ENCODE results near the gene MAGEA11. TPM values are rescaled to one million over a fixed set of nuclear protein-coding genes. Genes with fewer than 3 reads are reported as not detected.
"Not testable (repeated sequence)": the region's sequence is repeated elsewhere in the genome, so short reads cannot be mapped to it uniquely, and the experiment has no call there.

Gene MAGEA11
- polyA plus RNA-seq, 1 experiment: not detected

DNA sequence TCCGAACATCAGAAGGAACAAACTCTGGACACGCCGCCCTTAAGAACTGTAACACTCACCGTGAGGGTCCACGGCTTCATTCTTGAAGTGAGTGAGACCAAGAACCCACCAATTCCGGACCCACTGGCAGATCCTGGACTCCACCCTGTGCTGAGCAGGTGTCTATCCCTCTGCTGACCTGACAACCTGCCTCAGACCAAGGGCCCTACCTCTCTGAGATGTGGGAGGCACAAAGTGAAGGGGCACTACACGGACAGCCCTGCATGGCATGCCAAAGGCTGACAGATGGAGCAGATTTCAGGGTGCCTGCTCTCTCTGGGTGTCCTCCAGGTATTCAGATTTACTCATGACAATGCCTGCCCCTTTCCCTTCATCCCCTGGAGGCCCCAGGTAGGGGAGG, 48.0 kb downstream of the MAGEA11 start:
- CTCF ChIA-PET: no interaction called here
- DNase-seq (ENCODE audit: low read depth): no peak
- TF ChIP-seq, protein P1, sequence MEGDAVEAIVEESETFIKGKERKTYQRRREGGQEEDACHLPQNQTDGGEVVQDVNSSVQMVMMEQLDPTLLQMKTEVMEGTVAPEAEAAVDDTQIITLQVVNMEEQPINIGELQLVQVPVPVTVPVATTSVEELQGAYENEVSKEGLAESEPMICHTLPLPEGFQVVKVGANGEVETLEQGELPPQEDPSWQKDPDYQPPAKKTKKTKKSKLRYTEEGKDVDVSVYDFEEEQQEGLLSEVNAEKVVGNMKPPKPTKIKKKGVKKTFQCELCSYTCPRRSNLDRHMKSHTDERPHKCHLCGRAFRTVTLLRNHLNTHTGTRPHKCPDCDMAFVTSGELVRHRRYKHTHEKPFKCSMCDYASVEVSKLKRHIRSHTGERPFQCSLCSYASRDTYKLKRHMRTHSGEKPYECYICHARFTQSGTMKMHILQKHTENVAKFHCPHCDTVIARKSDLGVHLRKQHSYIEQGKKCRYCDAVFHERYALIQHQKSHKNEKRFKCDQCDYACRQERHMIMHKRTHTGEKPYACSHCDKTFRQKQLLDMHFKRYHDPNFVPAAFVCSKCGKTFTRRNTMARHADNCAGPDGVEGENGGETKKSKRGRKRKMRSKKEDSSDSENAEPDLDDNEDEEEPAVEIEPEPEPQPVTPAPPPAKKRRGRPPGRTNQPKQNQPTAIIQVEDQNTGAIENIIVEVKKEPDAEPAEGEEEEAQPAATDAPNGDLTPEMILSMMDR (IDR thresholded peaks at IDR 0.05; ENCODE audit: insufficient read depth, low read depth, low read length): no peak
- H3K4me3 ChIP-seq (ENCODE audit: low read depth, low read length): no peak overlapping the region
- POLR2A ChIA-PET: no interaction called here
- H3K27me3 ChIP-seq (ENCODE audit: control insufficient read depth, insufficient read depth, low read length): no peaks in the 10 kb centered on the region
- no peaks in the 10 kb centered on the region for H3K36me3 ChIP-seq (ENCODE audit: control insufficient read depth, insufficient read depth, low read length)

DNA sequence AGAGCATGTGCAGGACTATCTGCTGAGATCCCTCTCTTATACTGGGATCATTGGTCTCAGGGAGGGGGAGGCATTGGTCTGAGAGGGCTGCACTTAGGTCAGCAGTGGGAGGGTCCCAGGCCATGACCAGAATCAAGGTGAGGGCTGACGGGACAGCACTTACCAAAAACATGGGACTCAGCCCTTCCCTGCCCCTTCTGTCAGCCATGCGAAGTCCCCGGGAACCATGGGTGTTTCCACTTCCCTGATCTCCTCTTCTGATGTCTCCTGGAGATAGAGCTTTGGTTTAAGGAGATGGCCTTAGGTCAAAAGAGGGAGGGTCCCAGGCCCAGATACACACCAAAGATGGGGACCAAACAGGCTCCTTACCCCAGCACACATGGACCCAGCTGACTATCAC, 49.1 kb downstream of the MAGEA11 start:
- TF ChIP-seq, protein P1 (IDR thresholded peaks at IDR 0.05; ENCODE audit: insufficient read depth, low read depth, low read length): no peak
- Histone ChIP-seq H3K36me3 (ENCODE audit: control insufficient read depth, insufficient read depth, low read length) (no peaks in the 10 kb centered on the region), H3K4me3 (ENCODE audit: low read depth, low read length) (no peak overlapping the region), H3K27me3 (ENCODE audit: control insufficient read depth, insufficient read depth, low read length) (no peaks in the 10 kb centered on the region)
- POLR2A ChIA-PET: no interaction called here
- CTCF ChIA-PET: no interaction called here
- DNase-seq (ENCODE audit: low read depth): no peak

DNA sequence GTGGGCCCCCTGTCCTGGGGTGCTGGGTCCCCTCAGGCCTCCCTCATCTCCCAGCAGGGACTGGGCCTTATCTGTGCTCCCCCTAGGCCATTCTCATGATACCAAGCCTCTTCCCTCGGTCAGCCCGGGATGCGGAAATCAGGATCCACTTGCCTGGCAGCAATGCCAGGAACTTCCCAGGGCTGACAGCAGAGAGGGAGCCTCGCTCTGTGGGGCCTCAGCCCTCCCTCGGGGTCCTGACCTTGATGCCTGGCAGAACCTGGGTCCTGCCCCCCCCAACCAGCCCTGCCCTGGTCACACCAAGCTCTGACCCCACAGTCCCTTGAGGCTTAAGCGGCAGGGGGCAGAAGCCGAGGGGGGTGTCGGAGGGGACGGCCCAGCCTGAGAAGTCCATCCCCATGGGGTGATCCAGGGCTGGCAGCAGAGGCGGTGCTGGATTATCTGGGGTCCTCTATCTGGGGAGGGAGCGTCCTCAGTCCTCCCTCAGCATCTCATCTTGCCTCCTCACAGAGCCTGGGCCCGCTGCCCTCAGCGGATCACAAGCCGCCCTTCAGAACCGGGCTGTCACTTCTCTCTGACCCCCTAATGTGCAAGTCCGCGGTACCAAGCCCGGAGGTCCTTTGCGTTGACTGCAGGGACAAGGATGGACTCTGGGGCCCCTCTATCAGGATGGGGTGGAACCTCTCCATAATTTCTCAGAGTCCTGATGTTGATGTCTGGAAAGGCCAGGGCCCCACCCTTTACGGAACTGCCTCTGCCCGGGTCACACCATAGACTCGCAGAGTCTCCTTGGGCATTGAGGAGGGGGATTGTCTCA, 50.2 kb downstream of the MAGEA11 start:
- H3K27me3 ChIP-seq (ENCODE audit: control insufficient read depth, insufficient read depth, low read length); DNase-seq (ENCODE audit: low read depth); CTCF ChIA-PET; H3K4me3 ChIP-seq (ENCODE audit: low read depth, low read length); H3K36me3 ChIP-seq (ENCODE audit: control insufficient read depth, insufficient read depth, low read length); POLR2A ChIA-PET: not testable (repeated sequence)

DNA sequence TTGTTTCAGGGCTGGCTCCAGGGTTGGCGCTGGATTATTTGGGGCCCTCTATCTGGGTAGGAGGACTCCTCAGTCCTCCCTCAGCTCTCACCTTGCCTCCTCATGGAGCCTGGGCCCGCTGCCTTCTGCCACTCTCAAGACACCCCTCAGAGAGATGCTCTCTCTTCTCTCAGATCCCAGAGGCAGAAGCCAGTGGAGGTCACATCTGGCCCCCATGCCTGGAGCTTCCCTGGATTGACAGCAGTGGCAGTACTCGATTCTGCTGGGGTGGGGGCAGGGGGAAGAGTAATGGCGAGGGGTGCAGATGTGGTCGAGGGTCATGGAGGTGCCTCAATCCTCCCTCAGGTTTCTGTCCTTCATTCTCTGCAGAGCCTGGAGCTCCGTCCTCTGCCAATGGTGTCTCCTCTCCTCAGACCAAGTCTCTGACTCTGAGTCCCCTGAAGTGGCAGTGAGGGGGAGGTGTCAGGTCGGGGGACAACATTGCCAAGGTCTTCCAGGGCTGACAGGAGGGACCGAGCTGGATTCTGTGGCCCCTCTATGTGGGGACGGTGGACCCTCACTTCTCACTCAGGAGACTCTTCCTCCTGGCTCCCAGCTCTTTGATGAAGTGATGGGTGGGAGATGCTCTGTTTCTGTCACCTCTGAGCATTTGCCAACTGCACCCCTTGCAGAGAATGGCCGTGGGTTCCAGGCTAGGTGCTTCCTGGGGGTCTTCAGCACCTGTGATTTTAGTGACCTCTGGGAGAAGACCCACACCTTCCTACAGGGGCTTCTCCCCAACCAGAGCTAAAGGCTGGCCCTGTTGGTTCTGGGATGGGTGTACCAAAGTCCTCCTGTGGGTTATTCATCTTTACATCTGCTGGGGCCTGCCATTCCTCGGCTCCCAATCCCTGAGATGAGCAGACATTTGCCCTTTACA, 51.1 kb downstream of the MAGEA11 start:
- POLR2A ChIA-PET: no interaction called here
- no peak for DNase-seq (ENCODE audit: low read depth)
- no peak overlapping the region for H3K4me3 ChIP-seq (ENCODE audit: low read depth, low read length)
- no peaks in the 10 kb centered on the region for H3K27me3 ChIP-seq (ENCODE audit: control insufficient read depth, insufficient read depth, low read length)
- H3K36me3 ChIP-seq (ENCODE audit: control insufficient read depth, insufficient read depth, low read length): no peaks in the 10 kb centered on the region
- CTCF ChIA-PET: no interaction called here
- TF ChIP-seq, protein P1 (IDR thresholded peaks at IDR 0.05; ENCODE audit: insufficient read depth, low read depth, low read length): no peak

Small RNA genes within 50 kb of the gene (small RNA-seq; reads per million reads assigned to genes)
- not detected for gene AC244098.1 (ENCODE audit: insufficient read length, low read depth, low replicate concordance)
- not detected for gene AC244098.2 (ENCODE audit: insufficient read length, low read depth, low replicate concordance)
- not detected for gene AC244098.3 (ENCODE audit: insufficient read length, low read depth, low replicate concordance)

Other genes with a start within 250 kb of the MAGEA11 start
- 77.8 and 108 TPM in 2 replicates for gene IDS, start 206.8 kb upstream of the MAGEA11 start, polyA plus RNA-seq (2011; rRNA removed)
- gene EOLA1, start 171.0 kb upstream of the MAGEA11 start, polyA plus RNA-seq (2011; rRNA removed): 18.2 and 18.8 TPM in 2 replicates
- not detected in 2 replicates for gene HSFX3, start 162.1 kb upstream of the MAGEA11 start, polyA plus RNA-seq (2011; rRNA removed)
- not detected in 2 replicates for gene MAGEA9B, start 124.6 kb upstream of the MAGEA11 start, polyA plus RNA-seq (2011; rRNA removed)
- 0.25 and 0.29 TPM in 2 replicates for gene HSFX2, start 116.7 kb upstream of the MAGEA11 start, polyA plus RNA-seq (2011; rRNA removed)
- 19.7 and 20.6 TPM in 2 replicates for gene TMEM185A, start 80.3 kb upstream of the MAGEA11 start, polyA plus RNA-seq (2011; rRNA removed)
- gene HSFX1, start 62.0 kb downstream of the MAGEA11 start, polyA plus RNA-seq (2011; rRNA removed): 0.12 and 0.25 TPM in 2 replicates
- gene MAGEA9, start 69.9 kb downstream of the MAGEA11 start, polyA plus RNA-seq (2011; rRNA removed): not detected in 2 replicates
- not detected in 2 replicates for gene MAGEA8, start 169.1 kb downstream of the MAGEA11 start, polyA plus RNA-seq (2011; rRNA removed)
- gene HSFX4, start 217.5 kb downstream of the MAGEA11 start, polyA plus RNA-seq (2011; rRNA removed): not detected in 2 replicates
- gene EOLA2, start 226.4 kb downstream of the MAGEA11 start, polyA plus RNA-seq (2011; rRNA removed): 35.8 and 36.8 TPM in 2 replicates